ENCODE measurements around the gene PLEKHA7. TPM values are rescaled to one million over a fixed set of nuclear protein-coding genes. Genes with fewer than 3 reads are reported as not detected.
A peak's percentile ranks its signal among the peaks of the same experiment; 100 is the strongest.

The PLEKHA7 gene
- total RNA-seq, 1 experiment from 2014 or later, result 0.75 TPM

DNA sequence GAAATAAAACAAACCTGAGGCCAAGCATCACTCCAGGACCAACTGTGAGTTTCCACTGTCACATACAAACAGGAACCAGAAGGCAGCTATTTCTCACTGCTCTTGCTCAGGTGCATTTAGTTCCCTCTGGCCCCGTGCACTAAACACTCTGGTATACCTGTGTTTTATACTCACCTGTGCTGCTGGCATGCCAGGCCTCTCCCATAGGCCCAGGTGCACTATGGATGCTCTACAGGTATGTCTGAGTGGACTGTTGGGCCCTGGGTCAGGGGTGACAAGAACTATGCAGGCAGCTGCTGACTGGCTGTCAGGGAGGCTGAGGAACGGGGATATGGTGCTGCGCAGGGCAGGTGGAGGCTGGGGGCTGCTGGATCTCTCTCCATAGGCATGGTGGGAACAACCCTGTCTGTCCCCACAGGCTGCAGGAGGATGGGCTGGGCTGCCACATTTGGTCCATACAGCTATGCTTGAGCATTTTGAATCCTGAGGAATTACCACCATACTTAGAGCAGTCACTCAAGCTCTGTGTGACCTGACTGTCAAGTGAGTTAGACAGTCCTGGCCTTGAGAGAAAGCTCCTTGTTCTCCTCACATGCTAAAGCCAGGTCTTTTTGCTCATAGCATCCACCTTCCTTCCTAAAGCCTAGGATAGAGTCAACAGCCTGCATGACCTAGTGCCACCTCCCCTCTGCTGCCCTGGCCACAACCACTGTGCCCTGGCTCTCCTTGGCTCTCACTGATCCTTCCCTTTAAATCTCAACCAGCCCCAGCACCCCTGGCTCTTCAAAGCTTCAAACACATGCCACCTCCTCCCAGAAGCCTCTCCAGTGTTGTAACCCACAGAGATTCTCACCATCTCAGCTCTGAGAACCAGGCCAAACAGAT is 202.8 kb downstream of the PLEKHA7 start:
- DNase-seq (ENCODE audit: low spot score), result no peak

DNA sequence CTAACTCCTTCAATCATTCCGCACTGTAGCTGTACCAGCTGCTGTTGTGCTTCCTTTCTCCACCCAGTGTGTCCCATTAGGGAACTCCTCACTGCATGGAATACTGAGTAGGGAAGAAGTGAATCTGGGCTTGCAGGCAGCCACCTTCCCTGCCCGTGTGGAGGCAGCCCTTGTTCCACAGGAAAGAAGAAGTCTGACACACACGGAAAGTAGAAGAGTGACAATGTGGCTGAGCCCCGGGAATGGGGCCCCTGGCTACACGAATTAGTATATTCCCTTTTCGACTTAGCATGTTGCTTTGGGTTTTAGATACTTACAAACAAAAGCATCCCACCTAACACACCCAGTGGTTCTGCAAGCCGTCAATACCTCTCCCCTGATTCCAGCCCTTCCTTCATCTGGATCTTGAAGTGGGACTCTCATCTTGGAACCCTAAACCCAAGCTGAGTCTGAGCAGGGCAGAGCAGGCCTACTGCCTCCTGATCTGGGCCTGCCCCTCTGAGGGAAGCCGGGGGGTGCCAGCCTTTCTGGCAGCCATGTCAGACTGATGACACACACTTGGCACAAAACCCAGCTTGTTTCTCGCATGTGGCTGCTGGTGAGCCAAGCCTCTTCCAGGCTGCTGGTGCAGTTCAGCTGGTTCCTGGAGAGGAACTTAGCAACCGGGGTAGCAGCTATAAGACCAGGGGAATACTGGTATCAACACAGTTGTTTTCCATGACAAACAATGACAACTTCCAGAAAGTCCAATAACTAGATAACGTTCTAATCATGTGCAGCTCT is 204.1 kb downstream of the PLEKHA7 start:
- DNase-seq (ENCODE audit: low spot score), result peak; percentile 36

DNA sequence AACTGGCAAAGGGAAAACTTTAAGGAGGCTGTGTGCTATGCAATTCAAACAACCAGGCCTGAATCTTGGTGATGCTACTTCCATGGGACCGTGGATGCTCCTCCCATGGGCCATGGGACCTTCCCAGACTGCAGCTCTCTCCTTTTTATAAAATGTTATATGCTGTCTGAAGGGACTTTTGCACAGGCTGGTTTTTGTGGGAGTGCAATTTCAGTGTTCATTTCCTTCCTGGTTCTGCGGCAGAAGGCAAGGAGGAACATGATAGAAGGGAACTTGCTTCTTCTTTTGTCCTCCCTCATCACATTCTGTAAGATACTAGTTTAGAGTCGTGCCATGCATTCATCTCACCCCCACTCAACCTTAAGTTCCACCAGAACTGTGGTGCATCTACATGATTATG is 206.9 kb downstream of the PLEKHA7 start:
- no peak for DNase-seq (ENCODE audit: low spot score)

DNA sequence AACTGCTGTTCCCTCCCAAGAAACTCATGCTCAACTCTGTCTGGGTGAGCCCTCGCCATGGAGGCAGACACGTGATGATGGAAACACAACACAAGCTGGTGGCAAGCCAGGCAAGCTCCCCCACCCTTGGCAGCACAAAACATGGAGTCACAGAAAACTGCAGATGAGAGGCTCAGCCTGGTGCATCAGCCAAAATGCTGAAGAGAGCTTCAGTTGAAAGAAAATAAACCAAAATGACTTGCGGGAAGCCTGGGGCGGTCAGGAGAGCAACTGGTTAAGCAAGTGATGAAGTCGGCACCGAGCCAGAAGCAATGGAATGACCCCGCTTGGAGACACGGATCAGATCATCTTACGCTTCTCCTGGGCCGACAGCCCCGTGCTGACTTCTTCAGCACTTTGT is 207.4 kb downstream of the PLEKHA7 start:
- DNase-seq (ENCODE audit: low spot score), result no peak

DNA sequence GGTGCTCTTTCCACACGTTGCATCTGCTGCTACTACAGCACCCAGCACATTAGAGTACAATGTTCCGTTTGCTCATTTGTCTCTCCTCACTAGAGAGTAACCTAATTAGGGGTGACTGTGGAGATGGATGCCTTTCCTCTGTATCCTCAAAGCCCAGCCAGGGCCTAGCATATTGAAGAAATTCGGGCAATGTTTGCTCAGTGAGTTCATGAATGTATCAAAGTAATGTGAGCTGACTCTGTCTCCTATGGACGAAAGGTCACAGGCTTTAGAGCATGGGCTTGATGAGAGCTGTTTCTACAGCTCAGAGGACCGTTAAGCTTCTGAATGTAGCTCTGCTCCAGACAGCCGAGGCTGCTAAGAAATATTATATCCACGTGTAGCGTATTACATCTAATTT is 208.3 kb downstream of the PLEKHA7 start:
- no peak for DNase-seq (ENCODE audit: low spot score)

DNA sequence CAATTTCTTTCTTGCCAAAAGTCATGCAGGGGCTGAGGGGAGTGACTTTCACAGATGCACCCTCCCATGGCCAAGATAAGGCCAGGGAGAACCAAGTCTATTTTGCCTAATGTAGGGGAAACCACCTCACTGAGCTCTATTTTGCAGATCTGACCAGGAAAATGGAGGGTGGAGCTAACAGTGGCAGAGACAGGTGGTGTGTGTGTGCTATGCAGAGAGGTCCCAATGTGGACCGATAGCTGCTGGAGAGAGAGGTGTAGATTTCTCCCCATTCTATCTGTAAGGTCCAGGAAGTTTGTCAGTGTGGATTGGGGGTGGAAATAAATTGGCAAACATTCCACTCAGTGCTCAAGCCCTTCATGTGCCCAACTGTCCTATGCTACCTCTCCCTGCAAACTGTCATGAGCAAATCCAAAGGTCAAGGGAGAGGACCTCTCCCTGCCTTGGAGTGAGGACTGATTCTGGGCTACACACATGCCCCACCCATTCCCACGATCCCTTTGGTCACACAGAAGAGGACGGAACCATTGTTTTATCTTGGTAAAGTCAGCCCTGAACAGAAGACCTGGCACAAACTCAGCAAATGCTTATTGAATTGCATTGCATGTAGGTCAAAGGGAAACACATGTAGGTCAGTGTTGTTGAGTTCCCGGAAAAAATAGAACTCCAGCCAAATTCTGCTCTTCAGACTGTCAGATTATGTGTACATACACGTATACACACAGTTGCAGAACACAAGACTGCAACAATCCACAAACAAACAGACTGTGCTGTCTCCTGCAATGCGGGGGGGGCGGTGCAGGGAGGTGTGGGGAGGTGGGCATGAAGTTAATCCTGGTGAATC is 209.9 kb downstream of the PLEKHA7 start:
- no peak for DNase-seq (ENCODE audit: low spot score)

DNA sequence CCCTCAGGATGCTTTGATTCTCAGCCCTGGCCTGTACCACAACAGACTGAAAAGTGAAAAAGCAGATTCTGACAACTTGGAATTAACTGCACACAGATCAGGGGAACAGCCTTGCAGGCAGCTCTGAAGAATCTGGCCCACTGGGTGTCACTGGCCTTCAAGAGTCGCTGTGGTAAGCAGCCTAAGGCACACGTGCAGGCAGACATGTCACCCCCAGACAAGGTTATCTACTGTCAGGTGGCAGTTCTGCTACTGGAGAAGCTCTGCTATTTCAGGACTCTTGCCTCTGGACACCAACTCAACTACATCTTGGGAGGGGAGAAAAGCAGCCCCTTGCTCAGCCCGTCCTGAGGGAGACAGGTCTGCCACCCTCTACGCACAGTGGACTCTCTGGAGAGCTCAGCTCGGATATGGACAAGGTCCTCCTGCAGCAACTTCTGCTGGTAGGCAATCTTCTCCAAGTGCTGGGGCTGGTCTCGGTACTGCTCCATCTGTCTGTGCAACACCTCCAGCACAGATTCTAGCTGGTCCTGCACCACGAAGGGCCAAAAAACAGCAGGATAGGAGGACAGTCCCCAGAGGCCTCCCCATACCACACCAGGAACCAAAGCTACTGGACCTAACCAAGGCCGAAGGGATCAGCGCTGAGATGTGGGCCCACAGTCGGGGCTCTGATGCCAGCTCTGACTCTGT is 212.8 kb downstream of the PLEKHA7 start:
- DNase-seq (ENCODE audit: low spot score), result no peak

DNA sequence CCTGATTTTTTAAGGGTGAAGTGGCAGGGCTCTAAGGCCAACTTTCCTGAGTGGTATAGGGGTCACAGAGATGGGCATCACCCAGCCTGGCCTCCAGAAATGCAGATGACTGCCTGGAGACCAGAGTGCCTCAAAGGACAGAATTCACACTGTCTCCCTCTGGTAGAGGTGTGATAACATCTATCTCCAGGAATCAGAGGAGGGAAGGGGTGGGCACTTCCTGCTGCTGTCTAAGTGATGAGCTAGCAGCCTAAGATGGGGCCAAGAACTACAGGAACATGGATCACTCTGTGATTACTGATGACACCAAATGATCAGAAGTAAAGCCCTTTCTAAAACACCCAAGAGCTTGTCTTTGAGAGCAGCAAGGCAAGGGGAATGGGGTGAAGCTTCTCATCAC is 213.8 kb downstream of the PLEKHA7 start:
- DNase-seq (ENCODE audit: low spot score), result no peak

DNA sequence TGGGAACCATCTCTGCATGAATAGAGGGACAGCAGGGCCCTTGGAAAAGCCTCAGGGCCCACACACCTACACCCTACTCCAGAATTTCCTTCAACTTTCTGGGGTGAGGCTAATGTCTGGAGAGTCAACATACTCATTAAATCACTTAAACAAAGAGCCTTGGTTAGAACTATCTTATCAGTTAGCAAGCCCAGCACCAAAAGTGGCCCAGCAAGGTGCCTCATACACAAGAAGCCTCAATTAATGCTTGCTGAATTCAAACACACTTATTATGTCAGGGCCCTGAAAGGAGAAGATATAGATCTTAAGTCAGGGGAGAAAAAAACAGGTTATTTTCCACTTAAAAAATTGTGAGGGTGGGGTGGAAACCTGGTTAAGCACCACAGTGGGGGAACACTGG is 214.3 kb downstream of the PLEKHA7 start:
- no peak for DNase-seq (ENCODE audit: low spot score)

DNA sequence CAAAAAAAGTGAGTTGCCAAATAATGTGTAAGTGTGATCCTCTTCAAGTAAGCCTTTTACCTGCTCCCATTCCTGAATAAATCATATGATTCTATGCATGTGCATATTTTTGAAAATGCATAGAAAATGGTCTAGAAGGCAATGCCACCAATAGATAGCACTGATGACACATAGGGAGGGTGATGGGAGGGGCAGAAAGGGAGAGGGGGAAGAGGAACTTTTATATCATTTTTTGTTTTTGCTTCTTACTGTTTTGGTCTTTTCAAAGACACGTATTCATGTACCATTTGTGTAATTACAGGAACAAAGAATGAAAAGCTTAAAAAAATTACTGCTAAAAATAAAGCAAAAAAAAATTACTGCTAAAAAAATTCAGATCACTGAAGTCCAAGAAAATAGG is 215.0 kb downstream of the PLEKHA7 start:
- no peak for DNase-seq (ENCODE audit: low spot score)

DNA sequence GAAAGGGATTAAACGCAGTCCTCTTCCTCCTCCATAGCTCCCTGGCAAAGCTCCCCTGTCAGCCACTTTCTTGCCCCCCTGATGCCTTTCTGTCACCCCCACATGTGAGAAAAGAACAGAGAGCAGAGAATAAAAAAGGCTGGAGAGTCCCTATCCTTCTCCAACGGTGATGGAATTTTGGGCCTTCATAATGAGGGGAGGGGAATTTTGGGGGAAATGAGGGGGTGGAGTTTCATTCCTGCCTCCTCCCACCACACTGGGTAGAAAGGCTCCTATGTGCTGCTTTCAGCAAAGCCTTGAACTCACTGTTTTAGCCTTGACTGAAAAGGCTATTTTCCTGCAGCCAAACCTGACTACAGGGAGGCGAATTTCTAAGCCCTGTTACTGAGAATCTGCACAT is 216.4 kb downstream of the PLEKHA7 start:
- no peak for DNase-seq (ENCODE audit: low spot score)

DNA sequence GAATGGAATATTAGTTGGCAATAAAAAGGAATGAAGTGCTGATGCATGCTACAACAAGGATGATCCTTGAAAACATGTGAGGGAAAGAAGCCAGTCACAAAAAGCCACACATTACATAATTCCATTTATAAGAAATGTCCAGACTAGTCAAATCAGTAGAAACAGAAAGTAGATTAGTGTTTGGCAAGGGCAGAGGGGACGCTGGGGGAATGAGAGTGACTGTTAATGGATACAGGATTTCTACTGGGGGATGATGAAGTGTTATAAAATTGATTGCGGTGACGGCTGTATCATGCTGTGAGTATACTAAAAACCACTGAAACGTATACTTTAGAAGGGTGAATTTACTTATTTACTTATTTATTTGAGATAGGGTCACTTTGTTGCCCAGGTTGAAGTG is 217.9 kb downstream of the PLEKHA7 start:
- no peak for DNase-seq (ENCODE audit: low spot score)

DNA sequence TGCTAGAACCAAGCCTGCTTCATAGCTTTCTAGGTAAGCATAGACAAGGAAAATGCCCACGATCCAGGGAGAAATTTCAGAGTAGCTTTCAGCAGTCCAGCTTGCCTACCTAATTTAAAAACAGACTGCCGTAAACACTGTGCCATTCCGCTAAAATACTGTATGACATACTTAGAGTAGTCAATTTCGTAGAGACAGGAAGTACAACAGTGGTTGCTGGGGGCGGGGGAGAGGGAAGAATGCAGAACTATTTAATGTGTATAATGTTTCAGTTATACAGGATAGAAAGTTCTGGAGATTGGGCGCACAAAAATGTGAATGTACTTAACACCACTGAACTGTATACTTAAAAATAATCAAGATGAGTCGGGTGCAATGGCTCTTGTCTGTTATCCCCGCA is 219.1 kb downstream of the PLEKHA7 start:
- DNase-seq (ENCODE audit: low spot score), result no peak

DNA sequence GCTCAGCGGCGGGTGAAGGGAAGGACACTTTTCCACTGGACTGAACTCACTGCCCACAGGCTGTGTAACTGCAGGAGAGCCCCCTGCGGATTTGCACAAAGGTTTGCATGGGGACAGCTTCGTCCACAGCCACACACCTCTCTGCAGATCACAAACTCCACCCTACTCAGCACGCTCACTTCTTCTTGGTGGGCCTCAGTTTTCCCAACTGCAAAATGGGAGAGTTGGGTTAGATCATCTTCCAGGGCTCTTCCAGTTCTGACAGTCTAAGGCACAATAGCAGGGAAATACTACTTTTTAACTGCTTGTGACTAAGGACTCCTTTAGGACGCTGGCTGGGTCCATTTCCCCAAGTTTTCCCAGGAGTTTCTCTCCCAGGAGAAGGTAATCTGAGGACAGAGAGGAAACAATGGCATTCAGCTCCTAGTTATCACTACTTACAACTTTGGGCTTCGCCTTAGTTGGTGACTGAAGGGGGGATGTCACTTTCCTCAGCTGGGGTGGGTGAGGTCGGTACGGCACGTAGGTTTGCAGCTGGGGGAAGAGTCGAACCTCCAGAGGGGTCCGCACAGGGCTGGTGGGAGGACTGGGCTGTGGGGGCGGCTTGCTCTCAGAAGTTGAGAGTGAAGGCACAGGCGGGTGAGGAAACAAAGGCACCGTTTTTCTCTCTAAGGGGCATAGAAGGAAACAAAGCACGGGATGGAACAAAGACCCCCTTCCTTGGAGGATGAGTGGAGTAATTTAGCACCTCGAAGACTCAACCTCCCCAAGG is 220.0 kb downstream of the PLEKHA7 start:
- DNase-seq (ENCODE audit: low spot score), result no peak

DNA sequence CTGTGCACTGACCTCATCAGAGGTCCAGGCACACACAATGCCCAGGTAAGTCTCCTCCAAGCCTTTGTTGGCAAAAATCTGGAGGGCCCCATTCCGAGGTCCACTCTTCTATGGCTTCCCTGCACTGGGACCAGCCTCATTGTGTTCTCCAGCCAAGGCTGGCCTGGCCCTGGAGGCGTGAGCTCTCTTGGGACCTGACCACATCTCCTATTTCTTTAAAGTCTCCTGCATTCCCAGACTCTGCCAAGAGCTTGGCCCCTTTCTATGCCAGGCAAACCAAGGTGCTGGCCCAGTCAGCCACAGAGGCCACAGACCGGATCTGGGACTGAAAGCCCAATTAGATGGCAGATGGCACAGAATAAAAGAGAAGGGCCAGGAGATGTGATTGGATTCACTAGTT is 220.7 kb downstream of the PLEKHA7 start:
- no peak for DNase-seq (ENCODE audit: low spot score)

DNA sequence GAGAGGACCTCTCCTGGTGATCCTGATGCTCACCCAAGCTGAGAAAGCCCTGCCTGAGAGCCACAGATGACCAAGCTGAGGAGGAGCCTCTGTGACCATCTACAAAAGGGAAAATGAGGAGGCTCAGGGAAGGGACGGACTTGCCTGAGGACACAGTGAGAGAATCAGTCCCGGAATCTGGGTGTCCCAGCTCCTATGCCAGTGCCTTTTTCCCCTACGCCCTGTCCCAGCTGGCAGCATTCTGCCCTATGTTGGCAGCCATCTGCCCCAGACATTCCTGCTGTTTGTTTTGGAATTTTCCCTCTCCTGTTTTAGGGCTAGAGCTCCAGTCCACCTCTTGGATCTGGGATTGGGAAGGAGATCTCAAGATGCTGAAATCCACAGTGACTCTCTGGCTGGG is 221.2 kb downstream of the PLEKHA7 start:
- DNase-seq (ENCODE audit: low spot score), result no peak

DNA sequence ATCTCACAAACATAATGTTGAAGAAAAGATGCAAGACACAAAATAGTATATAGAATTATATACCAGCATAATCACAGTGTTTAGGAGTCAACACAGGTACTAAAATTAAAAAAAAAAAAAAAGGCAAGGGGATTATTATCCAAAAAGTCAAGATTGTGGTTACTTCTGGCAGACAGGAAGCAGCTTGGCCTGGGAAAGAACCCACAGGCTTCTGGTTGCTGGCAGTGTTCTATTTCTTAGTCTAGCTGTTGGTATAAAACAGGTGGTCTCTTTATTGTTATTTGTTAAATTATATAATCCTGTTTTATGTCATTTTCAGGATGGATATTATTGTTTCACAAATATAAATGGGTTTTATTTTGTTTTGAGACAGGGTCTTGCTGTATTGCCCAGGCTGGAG is 221.8 kb downstream of the PLEKHA7 start:
- DNase-seq (ENCODE audit: low spot score), result peak; percentile 38

DNA sequence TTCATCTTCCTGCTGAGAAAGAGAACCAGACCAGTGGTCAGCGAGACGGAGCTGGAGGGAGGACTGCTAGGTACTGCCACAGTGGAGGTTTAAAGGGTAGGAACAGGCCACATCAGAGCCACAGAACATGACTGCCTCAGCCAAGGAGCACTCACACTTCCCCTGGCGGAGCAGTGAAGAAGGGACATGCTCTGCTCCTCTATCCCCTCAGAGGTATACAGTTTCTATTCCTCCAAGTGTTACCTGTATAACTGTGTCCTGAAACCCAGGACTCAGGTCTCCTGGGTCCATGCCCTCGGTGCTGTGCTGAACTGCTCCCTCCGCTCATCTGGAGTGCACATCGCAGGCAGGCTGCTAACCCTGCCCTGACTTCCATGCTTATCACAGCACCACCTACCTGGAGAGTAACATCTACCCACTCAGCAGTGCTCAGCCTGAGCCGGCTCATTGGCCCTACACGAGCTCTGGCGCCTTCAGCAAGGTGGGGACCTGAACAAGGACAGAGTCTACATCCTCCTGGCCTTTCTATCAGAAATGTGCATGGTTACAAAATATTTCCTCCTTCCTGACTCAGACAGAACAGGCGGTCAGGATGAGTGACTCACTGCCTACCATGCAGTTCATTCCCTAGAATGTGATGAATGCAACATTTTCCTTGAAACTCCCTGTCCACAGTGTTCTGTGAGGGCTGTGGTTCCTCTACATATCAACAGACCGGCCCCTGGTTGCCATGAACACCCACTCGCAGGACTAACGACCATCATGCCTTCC is 222.8 kb downstream of the PLEKHA7 start:
- peak; percentile 93 for DNase-seq (ENCODE audit: low spot score)

DNA sequence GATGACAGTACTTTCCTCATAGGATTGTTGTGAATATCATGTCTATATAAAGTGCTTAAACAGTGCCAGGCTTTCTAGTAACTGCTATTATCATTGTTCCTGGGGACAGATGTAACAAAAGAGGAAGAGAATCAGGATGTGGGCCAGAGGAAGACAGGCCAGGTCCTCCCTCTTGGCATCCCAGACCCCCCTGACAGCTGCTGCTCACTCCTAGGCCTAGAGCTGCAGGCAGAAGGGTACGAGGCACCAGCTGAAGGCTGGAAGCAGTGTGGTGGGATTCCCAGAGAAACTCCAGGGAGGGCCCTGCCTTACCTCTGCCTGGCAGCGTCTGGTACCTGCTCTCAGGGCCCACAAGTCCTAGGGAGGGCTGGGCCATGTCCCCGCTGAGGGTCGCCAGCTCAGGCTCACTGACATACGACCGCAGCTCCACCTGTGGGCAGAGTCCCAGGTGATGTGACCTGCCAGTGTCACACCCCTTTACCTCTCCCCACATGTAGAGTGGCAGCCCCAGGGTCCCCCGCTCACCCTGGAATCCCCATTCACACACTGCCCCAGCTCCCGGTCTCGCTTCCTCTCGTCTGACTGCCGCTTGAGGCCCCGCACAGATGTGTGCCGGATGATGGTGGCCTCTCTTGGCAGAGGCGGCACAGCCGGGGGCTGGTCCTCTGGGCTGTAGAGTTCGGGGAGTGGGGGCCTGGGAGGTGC is 223.6 kb downstream of the PLEKHA7 start:
- no peak for DNase-seq (ENCODE audit: low spot score)

All from H4 (cell line).